Neural progenitor cell (in vitro differentiated cells): ENCODE measurements around the gene MGAT4B.

Source experiments
- CTCF ChIP-seq: fragments of 200-600 bp; sonication (generic); IDR thresholded peaks from 2 replicates; pipeline ENCODE4 v1.5.1; 2017; ENCODE audit warnings: antibody characterized with exemption, mild to moderate bottlenecking
- EZH2 ChIP-seq: fragments of 200-600 bp; sonication (generic); IDR thresholded peaks from 2 replicates; pipeline ENCODE4 v1.6.1; 2017; ENCODE audit warnings: antibody characterized with exemption, mild to moderate bottlenecking, moderate library complexity
- EZH2phosphoT487 ChIP-seq: fragments of 200-600 bp; sonication (generic); IDR thresholded peaks from 2 replicates; pipeline ENCODE4 v1.6.1; 2017; ENCODE audit warnings: antibody characterized with exemption

- TF ChIP-seq CTCF, result no peak
- TF ChIP-seq EZH2, result no peak
- no peak for TF ChIP-seq EZH2phosphoT487
These were observed 9.6 kb downstream of the MGAT4B start for GRCh38 chr5:179796877-179797608.
